Measurements from ENCODE around the gene VSIG4.

- TF ChIP-seq CTCF (IDR thresholded peaks at IDR 0.05) (no peak), POLR2AphosphoS5 (IDR thresholded peaks at IDR 0.05) (peak in 3 of 4 donors; percentile 33 to 45 (median 38)), POLR2A (IDR thresholded peaks at IDR 0.05) (no peak), EP300 (IDR thresholded peaks at IDR 0.05) (no peak)
These were observed at the start of gene VSIG4 for GRCh38 chrX:66039944-66040343.

Data from sigmoid colon (tissue), 4 donors.